ENCODE data around the gene CBX1. TPM values are rescaled to one million over a fixed set of nuclear protein-coding genes. Genes with fewer than 3 reads are reported as not detected.

Gene CBX1
- total RNA-seq, 2 donors from 2014 or later, result 15.8 to 34.2 TPM

- intact Hi-C loops (cut with DNase I), result loop anchor here (5.0 kb wide), 1 partner anchor 99 kb away; no protein-coding TSS in a partner anchor
- Histone ChIP-seq H3K36me3 (replicated peaks in 1 of 2; ENCODE audit: insufficient read depth in 1 of 2, low read depth in 2 of 2) (no peaks in the 10 kb centered on the region), H3K27ac (no peak overlapping the region), H3K4me1 (peaks cover 27% of the 10 kb centered on the region), H3K4me3 (no peak overlapping the region), H3K27me3 (no peaks in the 10 kb centered on the region), H3K9me3 (no peaks in the 10 kb centered on the region)
- DNase-seq, result no peak
- 83 to 86% methylated on average over 1 of the region's 1 CpG for WGBS, 2 donors
- no peak for ATAC-seq
- TF ChIP-seq POLR2A (IDR thresholded peaks at IDR 0.05), result no peak
Measured at GRCh38 chr17:48028736-48029135, 72.5 kb downstream of the CBX1 start.

DNA sequence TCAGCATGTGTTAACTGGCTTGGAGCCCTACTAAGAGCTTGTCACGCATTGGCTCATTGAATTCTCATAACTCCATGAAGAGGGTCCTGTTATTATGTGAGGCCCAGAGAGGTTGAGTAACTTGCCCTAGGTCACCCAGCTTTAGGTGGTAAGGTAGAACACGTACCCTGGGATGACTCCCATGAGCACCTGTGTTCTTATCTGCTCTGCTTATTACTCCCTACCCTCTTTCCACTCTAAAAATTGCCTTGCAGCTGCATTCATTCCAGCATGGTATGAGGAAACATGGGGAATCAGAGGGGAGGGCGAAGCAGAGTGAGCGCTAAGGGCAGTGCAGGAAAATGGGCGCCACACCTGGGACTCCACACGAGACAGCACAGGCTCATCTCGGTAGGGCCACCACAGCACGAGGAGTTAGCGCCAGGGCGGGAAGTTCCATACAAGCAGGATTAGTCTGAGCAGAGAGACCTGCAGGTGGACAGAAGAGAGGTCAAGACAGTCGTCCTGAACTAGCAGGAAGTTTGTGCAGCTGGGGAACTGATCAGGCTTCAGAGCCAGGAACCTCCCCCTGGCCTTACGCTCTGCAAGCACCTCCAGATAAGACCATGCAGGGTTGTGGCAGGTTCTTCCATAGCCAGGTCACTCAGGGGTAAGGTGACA, 73.8 kb downstream of the CBX1 start:
- no peak overlapping the region for H3K27ac ChIP-seq
- H3K4me1 ChIP-seq, result peaks cover 37% of the 10 kb centered on the region
- DNase-seq (no peak), ATAC-seq (no peak)
- H3K36me3 ChIP-seq (replicated peaks in 1 of 2; ENCODE audit: insufficient read depth in 1 of 2, low read depth in 2 of 2), result no peaks in the 10 kb centered on the region
- 58 to 73% methylated on average over 7 to 12 of the region's 12 CpGs for WGBS, 2 donors
- no peaks in the 10 kb centered on the region for H3K27me3 ChIP-seq
- no peaks in the 10 kb centered on the region for H3K9me3 ChIP-seq
- TF ChIP-seq CTCF (IDR thresholded peaks at IDR 0.05) (no peak), POLR2A (IDR thresholded peaks at IDR 0.05) (no peak)
- intact Hi-C loops (cut with DNase I), result loop anchor here (5.0 kb wide), 1 partner anchor 100 kb away; no protein-coding TSS in a partner anchor
- no peak overlapping the region for H3K4me3 ChIP-seq

- DNase-seq (peak; percentile 79 to 85 (median 85)), ATAC-seq (peak; percentile 28)
- H3K4me1 ChIP-seq, result peaks cover 37% of the 10 kb centered on the region
- TF ChIP-seq CTCF (IDR thresholded peaks at IDR 0.05) (peak; percentile 76 to 89 (median 81)), POLR2A (IDR thresholded peaks at IDR 0.05) (no peak)
- no peaks in the 10 kb centered on the region for H3K27me3 ChIP-seq
- no peak overlapping the region for H3K4me3 ChIP-seq
- H3K36me3 ChIP-seq (replicated peaks in 1 of 2; ENCODE audit: insufficient read depth in 1 of 2, low read depth in 2 of 2), result no peaks in the 10 kb centered on the region
- intact Hi-C loops (cut with DNase I), result loop anchor here (5.0 kb wide), 1 partner anchor 101 kb away; no protein-coding TSS in a partner anchor
- WGBS, 2 donors, result 25 to 27% methylated on average over 11 to 17 of the region's 18 CpGs
- H3K27ac ChIP-seq, result no peak overlapping the region
- no peaks in the 10 kb centered on the region for H3K9me3 ChIP-seq
Measured at GRCh38 chr17:48026502-48027321, 74.6 kb downstream of the CBX1 start.

GRCh38 chr17:48025904-48026501, 75.3 kb downstream of the CBX1 start:
- intact Hi-C loops (cut with DNase I), result loop anchor here (5.0 kb wide), 1 partner anchor 101 kb away; no protein-coding TSS in a partner anchor
- TF ChIP-seq POLR2A (IDR thresholded peaks at IDR 0.05), result no peak
- ATAC-seq (no peak), DNase-seq (peak in 2 of 4 donors; percentile 14 to 19)
- no peaks in the 10 kb centered on the region for H3K36me3 ChIP-seq (replicated peaks in 1 of 2; ENCODE audit: insufficient read depth in 1 of 2, low read depth in 2 of 2)
- H3K9me3 ChIP-seq, result no peaks in the 10 kb centered on the region
- H3K4me1 ChIP-seq, result peaks cover 37% of the 10 kb centered on the region
- H3K4me3 ChIP-seq, result no peak overlapping the region
- H3K27ac ChIP-seq, result peak overlapping the region in 3 of 4 donors; percentile 30 to 64 (median 63)
- 28 to 29% methylated on average over 8 of the region's 8 CpGs for WGBS, 2 donors
- no peaks in the 10 kb centered on the region for H3K27me3 ChIP-seq

GRCh38 chr17:48025040-48025903, 76.0 kb downstream of the CBX1 start:
- intact Hi-C loops (cut with DNase I), result loop anchor here (5.0 kb wide), 1 partner anchor 102 kb away; no protein-coding TSS in a partner anchor
- TF ChIP-seq CTCF (IDR thresholded peaks at IDR 0.05), result peak; percentile 81 to 96 (median 92)
- TF ChIP-seq POLR2A (IDR thresholded peaks at IDR 0.05), result peak in 2 of 3 donors; percentile 35 to 39
- Histone ChIP-seq H3K27ac (peak overlapping the region in 3 of 4 donors; percentile 30 to 64 (median 63)), H3K27me3 (no peaks in the 10 kb centered on the region), H3K4me1 (peaks cover 37% of the 10 kb centered on the region), H3K36me3 (replicated peaks in 1 of 2; ENCODE audit: insufficient read depth in 1 of 2, low read depth in 2 of 2) (no peaks in the 10 kb centered on the region), H3K4me3 (no peak overlapping the region), H3K9me3 (no peaks in the 10 kb centered on the region)
- DNase-seq (peak; percentile 98 to 99 (median 98)), ATAC-seq (peak; percentile 89)
- 1% methylated on average over 31 to 54 of the region's 56 CpGs for WGBS, 2 donors

Data from body of pancreas (tissue), 4 donors.